ENCODE measurements around the gene UBASH3A.

DNA sequence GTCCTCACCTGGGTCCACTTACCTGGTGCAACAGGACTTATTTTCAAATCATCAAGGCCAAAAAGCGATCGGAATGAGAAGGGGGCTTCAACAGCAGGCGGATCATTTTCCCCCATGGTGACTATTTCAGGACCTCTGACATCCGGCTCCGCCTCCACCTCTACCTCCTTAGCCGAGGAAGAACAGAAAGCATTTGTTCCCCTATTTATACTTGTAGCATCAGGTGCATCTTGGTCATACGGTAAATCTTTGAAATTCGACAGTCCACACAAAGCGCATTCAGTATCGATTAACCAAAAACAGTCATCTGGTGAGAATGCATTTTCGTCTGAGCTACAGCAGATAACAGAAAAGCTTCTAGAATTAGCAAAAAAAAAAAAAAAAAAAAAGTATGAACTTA, 8.4 kb upstream of the UBASH3A start:
- TF ChIP-seq CTCF (conservative IDR thresholded peaks at IDR 0.05; ENCODE audit: low read length) (no peak), EZH2phosphoT487 (IDR thresholded peaks at IDR 0.05; ENCODE audit: borderline replicate concordance, low read depth, low read length) (no peak)
